HEK293T (cell line): ENCODE measurements around the gene ANKK1.

Experiments used
- BHLHE40 ChIP-seq: fragments of 450-650 bp; IDR thresholded peaks from 2 replicates; pipeline ENCODE4 v1.6.1; 2016; ENCODE audit warnings: mild to moderate bottlenecking, moderate library complexity, borderline replicate concordance
- FOXK2 ChIP-seq: fragments of 450-650 bp; IDR thresholded peaks from 2 replicates; pipeline ENCODE4 v1.6.1; 2016; ENCODE audit warnings: mild to moderate bottlenecking
- NFRKB ChIP-seq: fragments of 450-650 bp; IDR thresholded peaks from 2 replicates; pipeline ENCODE4 v1.6.1; 2016; ENCODE audit warnings: mild to moderate bottlenecking, moderate library complexity
- ZNF384 ChIP-seq: fragments of 450-650 bp; IDR thresholded peaks from 2 replicates; pipeline ENCODE4 v1.6.1; 2016

- no peak for TF ChIP-seq BHLHE40
- TF ChIP-seq FOXK2: no peak
- no peak for TF ChIP-seq NFRKB
- TF ChIP-seq ZNF384: no peak
Measured at GRCh38 chr11:113370634-113371033, 16.9 kb upstream of the ANKK1 start.
